ENCODE measurements around the gene KBTBD3.

- TF ChIP-seq CTCF (conservative IDR thresholded peaks at IDR 0.05; ENCODE audit: low read length) (no peak), EZH2phosphoT487 (IDR thresholded peaks at IDR 0.05; ENCODE audit: borderline replicate concordance, low read depth, low read length) (no peak)
Observed at GRCh38 chr11:106063009-106063408, 14.1 kb downstream of the KBTBD3 start.

Data from OCI-LY7 (cell line).